Neural progenitor cell (in vitro differentiated cells): ENCODE measurements around the gene SLC2A11.

Experiments used
- CTCF ChIP-seq: fragments of 200-600 bp; sonication (generic); IDR thresholded peaks from 2 replicates; pipeline ENCODE4 v1.5.1; 2017; ENCODE audit warnings: antibody characterized with exemption, mild to moderate bottlenecking
- EZH2 ChIP-seq: fragments of 200-600 bp; sonication (generic); IDR thresholded peaks from 2 replicates; pipeline ENCODE4 v1.6.1; 2017; ENCODE audit warnings: antibody characterized with exemption, mild to moderate bottlenecking, moderate library complexity

- no peak for TF ChIP-seq CTCF
- TF ChIP-seq EZH2 = no peak
These were observed 35.0 kb downstream of the SLC2A11 start for GRCh38 chr22:23892706-23893105.
